NCI-H1694 (cell line): ENCODE measurements around the gene FHIP2A.

Experiments
- DNase-seq: peaks from one replicate; lab custom pipeline; 2025; lab: John Stamatoyannopoulos, UW

The FHIP2A gene

DNA sequence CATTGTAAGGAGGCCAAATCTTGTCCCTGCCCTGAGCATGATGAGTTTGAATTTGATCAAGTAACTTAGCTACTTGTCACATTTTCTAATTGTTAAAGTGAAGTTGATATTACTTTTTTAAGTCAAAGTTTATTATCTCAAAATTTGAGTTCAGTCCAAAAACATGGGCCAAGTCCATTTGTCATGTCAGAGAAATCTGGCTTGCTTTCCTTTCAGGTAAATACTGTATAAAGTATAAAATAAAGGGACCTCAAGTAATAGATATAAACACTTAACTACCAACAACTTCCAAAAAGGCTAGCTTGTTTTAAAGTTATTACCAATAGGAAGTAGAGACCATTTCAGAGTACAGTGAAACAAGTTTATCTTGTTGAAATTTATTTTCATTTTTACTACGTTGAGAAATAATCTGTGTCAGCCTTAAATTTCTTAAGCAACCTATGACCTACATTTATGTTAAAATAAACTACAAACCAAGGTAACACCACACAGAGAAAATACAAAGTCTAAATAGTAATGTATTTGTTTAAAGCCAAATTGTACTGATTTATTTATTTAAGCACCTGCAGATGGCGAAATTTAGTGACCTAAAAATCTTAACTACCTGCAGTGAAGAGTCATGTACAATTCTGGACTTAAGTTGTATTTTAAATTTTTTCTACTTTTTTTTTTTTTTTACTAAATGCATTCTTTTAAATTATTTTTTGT is 36.5 kb downstream of the FHIP2A start:
- no peak for DNase-seq

DNA sequence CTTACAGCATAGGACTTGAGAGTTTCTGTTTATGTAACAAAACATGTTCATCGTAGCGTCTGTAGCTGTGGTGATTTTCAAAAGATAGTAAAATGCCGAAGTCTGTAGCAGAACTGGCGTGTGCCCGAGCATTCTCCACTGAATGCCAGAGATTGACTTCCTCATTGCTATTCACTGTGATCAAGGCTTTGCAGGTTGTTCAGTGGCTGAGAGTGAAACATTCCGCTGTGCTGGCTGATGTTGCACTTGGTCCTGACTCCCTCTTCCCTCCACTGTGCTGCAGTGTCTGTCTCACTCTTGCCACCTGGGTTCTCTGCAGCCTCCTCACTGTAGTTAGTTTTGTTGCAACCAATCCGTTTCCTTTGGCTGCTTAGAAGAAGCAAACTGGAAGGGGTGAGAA is 37.6 kb downstream of the FHIP2A start:
- DNase-seq = no peak

DNA sequence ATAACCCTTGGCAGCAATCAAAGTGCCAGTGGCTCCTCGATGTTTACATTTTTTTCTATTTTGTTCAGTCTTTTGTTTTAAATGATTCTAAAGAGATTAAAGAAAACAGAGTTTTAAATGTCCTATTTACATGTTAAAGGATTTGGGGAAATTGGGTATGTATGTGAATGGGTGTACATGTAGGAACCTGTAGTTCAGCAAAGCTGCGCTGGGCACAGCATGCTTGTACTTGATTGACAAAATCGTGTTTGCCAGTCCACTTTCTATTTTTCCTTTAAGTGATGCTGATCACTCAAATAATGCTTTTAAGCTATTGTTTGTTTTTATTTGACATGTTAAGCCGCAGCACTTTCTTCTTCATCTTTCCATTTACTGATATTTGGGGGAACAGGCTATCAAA is 40.9 kb downstream of the FHIP2A start:
- DNase-seq = no peak

DNA sequence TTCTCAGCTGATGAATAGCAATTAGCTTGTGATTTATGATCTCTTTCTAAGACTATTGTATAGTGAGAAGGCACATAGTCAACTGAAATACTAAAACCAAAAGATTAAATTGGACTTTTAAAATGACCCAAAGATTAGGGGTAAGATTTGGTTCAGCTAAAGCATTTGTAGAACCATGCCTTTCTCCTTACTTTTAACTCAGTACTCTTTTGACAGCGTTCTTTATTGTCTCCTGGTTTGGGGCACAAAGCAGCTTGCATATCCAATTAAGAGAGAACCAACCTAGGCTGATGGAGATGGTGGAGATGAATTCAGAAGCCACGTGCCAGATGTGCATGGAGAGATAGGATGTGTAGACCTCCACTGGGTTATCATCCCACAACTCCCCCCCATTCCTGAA is 45.8 kb downstream of the FHIP2A start:
- no peak for DNase-seq

DNA sequence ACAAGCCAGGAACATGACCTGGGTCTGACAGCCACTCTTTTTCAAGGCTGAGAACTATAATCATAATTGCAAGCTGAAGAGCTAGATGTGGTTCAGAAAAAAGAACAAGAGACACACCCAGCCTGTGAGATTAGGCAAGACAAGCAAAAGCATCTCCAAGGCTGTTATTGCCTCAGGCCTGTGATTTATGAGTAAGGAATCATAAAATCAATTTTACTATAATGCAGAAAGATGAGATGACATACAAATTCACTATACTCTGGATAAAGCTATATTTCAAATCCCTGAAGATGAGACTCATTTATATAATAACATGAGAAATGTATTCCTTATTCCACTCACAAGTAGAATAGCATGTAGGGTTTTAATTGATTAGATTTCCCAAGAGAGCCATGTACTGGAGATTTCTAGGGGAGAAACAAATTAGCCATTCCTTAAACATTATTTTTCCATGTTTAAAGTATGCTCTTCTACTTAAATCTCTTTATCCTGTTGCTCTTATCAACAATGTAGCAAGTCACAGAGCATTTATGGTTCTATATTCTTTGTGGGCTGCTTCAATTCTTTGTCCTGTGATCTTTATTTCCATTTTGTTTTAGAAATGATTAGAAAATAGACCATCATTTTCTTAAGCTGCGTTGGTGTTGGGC is 47.4 kb downstream of the FHIP2A start:
- no peak for DNase-seq

DNA sequence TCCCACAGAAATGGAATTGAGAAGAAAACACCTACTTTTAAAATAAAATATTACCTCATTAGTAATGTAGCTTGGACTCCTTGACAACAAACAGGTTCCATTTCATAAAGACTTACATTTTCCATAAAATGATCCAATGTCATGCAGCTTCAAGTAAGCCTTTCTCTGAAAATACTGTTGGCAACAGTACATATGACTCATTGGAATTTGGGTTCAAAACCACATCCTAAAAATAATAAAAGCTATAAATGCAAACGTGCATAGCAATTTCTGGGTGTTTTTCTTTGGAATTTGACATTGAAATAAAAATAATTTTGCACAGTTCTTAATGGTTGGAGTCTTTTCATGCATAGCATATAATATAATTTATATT is 47.9 kb downstream of the FHIP2A start:
- no peak for DNase-seq

DNA sequence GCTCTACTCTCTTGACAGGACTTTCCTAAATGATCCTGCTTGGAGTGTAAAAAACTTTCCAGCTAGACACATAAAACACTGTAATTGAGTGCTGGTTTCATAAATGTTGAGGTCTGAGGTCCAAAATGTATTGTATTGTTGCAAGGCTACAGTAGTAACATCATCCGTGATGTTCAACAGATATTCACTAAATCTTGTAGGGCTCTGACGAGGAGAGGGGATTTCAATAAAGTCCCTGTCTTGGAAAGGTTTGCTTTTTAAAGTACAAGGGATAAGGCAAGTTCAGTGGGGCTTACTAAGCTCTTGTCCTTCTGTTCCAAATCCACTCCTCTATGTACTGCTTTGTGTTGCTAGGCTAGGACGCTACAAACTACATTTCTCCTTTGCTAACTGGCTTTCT is 48.9 kb downstream of the FHIP2A start:
- DNase-seq = no peak

DNA sequence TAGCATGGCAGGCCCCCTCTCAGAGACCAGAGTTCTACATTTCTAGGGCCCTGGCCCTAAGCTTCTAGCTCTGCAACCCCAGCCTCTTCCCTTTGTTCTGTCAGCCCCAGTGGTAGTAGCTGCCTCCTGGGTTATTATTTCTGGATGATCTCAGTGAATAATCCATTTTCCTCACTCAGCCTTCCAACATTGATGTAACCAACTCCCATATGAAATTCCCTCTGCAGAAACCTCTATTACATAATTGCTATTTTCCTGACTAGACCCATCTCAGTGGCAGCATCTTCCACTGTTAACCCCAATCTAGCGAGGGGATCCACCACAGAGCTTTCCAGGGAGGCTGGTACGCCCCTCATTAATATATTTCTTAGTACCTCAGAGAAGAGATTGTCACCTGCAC is 49.8 kb downstream of the FHIP2A start:
- DNase-seq = no peak
